HFF-Myc (cell line): ENCODE measurements around the gene RIT2.

Source experiments
- DNase-seq: peaks from one replicate; pipeline ENCODE4 v3.0.0-alpha.2; 2011; ENCODE audit warnings: low read depth; ENCODE audit errors: extremely low read depth
- H3K4me3 ChIP-seq: replicated peaks from 2 replicates; pipeline ENCODE4 v1.5.1; 2011; ENCODE audit warnings: low read depth, mild to moderate bottlenecking, control low read depth, low read length
- TF ChIP-seq, protein P1 (sequence below): IDR thresholded peaks from 2 replicates; pipeline ENCODE4 v1.5.1; 2012; ENCODE audit warnings: mild to moderate bottlenecking, low read depth, low read length, control low read depth; ENCODE audit errors: missing control alignments

RIT2 gene

DNA sequence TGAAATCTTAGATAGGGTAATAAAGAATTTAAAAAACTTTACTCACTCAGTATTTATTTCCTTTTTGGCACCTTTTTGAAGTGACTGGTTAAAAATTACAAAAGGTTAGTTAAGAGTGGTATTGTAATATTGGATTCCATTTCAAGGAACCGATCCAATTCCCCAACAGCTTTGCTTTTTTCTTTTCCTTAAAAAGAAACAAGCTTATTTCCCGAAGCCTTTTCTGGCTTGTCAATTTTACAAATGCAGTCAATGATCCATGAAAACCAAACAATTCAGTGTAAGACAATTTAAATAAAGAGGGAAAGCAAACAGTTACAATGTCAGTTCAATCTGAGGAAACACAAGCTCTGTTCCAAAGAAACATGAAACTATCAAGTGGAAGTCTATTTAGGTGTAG lies 200.2 kb downstream of the RIT2 start:
- DNase-seq = no peak
- TF ChIP-seq, protein P1, sequence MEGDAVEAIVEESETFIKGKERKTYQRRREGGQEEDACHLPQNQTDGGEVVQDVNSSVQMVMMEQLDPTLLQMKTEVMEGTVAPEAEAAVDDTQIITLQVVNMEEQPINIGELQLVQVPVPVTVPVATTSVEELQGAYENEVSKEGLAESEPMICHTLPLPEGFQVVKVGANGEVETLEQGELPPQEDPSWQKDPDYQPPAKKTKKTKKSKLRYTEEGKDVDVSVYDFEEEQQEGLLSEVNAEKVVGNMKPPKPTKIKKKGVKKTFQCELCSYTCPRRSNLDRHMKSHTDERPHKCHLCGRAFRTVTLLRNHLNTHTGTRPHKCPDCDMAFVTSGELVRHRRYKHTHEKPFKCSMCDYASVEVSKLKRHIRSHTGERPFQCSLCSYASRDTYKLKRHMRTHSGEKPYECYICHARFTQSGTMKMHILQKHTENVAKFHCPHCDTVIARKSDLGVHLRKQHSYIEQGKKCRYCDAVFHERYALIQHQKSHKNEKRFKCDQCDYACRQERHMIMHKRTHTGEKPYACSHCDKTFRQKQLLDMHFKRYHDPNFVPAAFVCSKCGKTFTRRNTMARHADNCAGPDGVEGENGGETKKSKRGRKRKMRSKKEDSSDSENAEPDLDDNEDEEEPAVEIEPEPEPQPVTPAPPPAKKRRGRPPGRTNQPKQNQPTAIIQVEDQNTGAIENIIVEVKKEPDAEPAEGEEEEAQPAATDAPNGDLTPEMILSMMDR = no peak
- no peak overlapping the region for H3K4me3 ChIP-seq

DNA sequence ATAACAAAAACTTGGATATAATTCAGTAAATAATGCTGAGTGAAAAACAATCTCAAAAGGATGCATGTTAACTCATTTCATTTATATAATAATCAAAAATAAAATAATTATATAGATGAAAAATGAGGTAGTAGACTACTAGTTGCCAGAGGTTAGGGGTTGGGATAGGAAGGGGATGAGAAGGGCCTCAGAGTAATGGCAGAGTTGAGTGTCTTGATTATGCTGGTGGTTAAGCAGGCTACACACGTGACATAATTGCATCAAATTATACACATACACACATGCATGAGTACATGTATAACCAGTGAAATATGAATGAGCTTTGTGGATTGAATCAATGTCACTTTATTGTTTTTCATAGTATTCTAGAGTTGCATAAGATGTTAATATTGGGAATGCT lies 201.0 kb downstream of the RIT2 start:
- H3K4me3 ChIP-seq = no peak overlapping the region
- DNase-seq = no peak
- TF ChIP-seq, protein P1 = no peak

DNA sequence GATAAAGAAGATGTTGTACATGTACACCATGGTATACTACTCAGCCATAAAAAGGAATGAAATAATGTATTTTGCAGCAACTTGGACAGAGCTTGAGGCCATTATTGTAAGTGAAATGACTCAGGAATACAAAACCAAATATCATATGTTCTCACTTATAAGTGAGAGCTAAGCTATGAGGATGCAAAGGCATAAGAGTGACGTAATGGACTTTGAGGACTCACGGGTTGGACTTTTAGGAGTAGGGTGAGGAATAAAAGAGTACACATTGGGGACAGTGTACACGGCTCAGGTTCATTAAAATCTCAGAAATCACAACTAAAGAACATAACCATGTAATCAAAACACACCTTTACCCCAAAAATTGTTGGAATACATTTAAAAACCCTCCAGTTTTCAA lies 206.4 kb downstream of the RIT2 start:
- no peak for DNase-seq
- TF ChIP-seq, protein P1 = no peak
- no peak overlapping the region for H3K4me3 ChIP-seq

DNA sequence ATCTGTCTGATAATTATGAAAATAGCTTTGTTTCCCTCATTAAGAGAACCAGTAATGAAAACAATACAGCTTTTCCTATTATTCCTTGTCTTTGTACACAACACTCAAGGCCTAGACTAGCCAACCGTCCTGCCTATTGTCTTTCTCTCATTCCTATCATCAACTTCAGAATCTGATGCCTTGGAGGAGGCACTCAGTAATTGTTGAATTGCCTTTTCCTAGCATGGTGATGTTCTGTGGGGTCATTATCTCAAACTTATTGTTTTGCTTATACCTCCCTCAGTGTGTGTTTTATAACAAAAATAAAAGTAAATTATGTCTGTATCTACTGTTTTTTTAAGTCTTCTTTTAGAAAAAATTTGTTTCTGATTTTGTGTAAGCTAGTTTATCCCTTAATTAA lies 208.7 kb downstream of the RIT2 start:
- TF ChIP-seq, protein P1 = no peak
- no peak for DNase-seq
- H3K4me3 ChIP-seq = no peak overlapping the region

DNA sequence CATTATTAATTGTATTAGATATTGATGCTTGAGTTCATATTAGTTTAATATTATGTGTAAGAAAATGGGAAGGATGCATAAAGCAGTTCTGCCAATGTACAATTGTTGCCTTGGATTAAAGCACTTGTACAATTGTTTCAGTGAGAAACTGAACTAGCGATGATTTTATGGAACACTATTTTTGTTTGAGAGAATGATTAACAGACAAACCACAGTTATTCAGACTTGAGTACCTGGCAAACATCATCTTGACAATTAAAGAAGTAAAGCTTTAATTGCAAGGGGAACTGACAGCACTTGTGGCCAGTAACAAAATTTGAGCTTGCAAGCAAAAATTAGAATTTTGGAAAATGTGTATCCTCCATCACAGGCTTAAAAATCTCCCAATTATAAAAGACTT lies 214.3 kb downstream of the RIT2 start:
- no peak for DNase-seq
- no peak overlapping the region for H3K4me3 ChIP-seq
- TF ChIP-seq, protein P1 = no peak

DNA sequence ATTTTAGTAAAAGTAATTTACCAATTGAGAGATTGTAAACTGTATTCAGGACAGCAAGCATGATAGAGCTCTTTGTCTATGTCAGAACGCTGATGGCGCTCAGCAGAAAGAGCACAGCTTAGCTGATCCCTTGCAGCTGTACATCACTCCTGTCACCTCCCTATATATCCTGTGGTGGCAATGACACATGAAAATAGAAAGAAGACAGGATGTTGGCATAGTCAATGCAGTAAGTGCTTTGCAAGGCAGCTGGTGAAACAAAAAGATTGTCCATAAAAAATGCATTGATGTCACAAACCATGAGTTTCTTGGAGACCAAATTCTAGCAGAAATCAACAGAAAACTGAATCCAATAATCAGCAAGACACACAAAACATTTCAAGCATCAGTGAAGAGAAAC lies 221.5 kb downstream of the RIT2 start:
- no peak overlapping the region for H3K4me3 ChIP-seq
- DNase-seq = no peak
- TF ChIP-seq, protein P1 = no peak

DNA sequence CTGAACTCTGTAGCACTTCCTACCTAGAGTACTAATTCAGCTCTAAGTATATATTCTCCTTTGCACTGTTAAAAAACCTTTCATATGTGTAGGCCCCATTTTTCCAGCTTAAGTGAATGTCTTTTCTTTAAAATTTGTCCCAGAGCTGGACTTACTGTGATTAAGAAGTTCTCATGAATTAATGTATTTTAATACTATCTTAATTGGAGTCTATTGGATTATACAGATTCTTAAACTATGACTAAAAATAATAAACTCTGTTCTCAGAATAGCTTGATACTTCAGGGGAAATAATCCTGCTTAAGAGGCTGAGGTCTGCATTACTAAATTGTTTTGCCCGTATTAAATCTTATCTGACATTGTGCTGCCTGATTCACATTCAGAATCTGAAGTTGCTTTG lies 223.3 kb downstream of the RIT2 start:
- DNase-seq = no peak
- H3K4me3 ChIP-seq = no peak overlapping the region
- TF ChIP-seq, protein P1 = no peak
